GM23248 (cell line): ENCODE results near the gene UNC93A. TPM values are rescaled to one million over a fixed set of nuclear protein-coding genes. Genes with fewer than 3 reads are reported as not detected.

Source experiments
- DNase-seq: peaks from one replicate; pipeline ENCODE4 v3.0.0-alpha.2; 2015
- H2AFZ ChIP-seq: fragments of 200-600 bp; sonication (generic); 2 replicates; pipeline ENCODE4 v1.6.1; 2016; ENCODE audit warnings: antibody characterized with exemption
- H3F3A ChIP-seq: fragments of 200-600 bp; sonication (generic); 2 replicates; pipeline ENCODE4 v1.6.1; 2016; ENCODE audit warnings: mild to moderate bottlenecking, antibody characterized with exemption, mixed run types; ENCODE audit not compliant: insufficient read depth
- H3K27ac ChIP-seq: fragments of 200-600 bp; sonication (generic); 2 replicates; pipeline ENCODE4 v1.5.1; 2016; ENCODE audit warnings: mild to moderate bottlenecking
- H3K27me3 ChIP-seq: fragments of 200-600 bp; sonication (generic); replicated peaks from 2 replicates; pipeline ENCODE4 v1.6.1; 2016; ENCODE audit warnings: mild to moderate bottlenecking; ENCODE audit not compliant: insufficient read depth
- H3K36me3 ChIP-seq: fragments of 200-600 bp; sonication (generic); 2 replicates; pipeline ENCODE4 v1.6.1; 2016; ENCODE audit warnings: low read depth, mild to moderate bottlenecking
- H3K4me1 ChIP-seq: fragments of 200-600 bp; sonication (generic); 2 replicates; pipeline ENCODE4 v1.6.1; 2016; ENCODE audit warnings: mild to moderate bottlenecking; ENCODE audit not compliant: insufficient read depth
- H3K4me2 ChIP-seq: fragments of 200-600 bp; sonication (generic); one replicate; pipeline ENCODE4 v1.6.1; 2016; ENCODE audit warnings: mild to moderate bottlenecking; ENCODE audit not compliant: unreplicated experiment
- H3K4me3 ChIP-seq: fragments of 200-600 bp; sonication (generic); 2 replicates; pipeline ENCODE4 v1.5.1; 2016; ENCODE audit warnings: mild to moderate bottlenecking
- H3K79me2 ChIP-seq: fragments of 200-600 bp; sonication (generic); 2 replicates; pipeline ENCODE4 v1.6.1; 2016; ENCODE audit warnings: mild to moderate bottlenecking; ENCODE audit not compliant: insufficient read depth
- H3K9ac ChIP-seq: fragments of 200-600 bp; sonication (generic); 2 replicates; pipeline ENCODE4 v1.6.1; 2016; ENCODE audit warnings: mild to moderate bottlenecking
- H3K9me2 ChIP-seq: fragments of 200-600 bp; sonication (generic); 2 replicates; pipeline ENCODE4 v1.6.1; 2016; ENCODE audit warnings: mixed run types, mild to moderate bottlenecking, moderate library complexity; ENCODE audit not compliant: insufficient read depth
- H3K9me3 ChIP-seq: fragments of 200-600 bp; sonication (generic); one replicate; pipeline ENCODE4 v1.6.1; 2017; ENCODE audit warnings: low read depth
- H4K20me1 ChIP-seq: fragments of 200-600 bp; sonication (generic); 2 replicates; pipeline ENCODE4 v1.6.0; 2016; ENCODE audit not compliant: insufficient read depth
- EZH2 ChIP-seq: fragments of 200-600 bp; sonication (generic); IDR thresholded peaks from 2 replicates; pipeline ENCODE4 v1.6.1; 2018; ENCODE audit warnings: antibody characterized with exemption, mild to moderate bottlenecking; ENCODE audit not compliant: insufficient read depth, poor library complexity, severe bottlenecking
- EZH2phosphoT487 ChIP-seq: fragments of 200-600 bp; sonication (generic); IDR thresholded peaks from 2 replicates; pipeline ENCODE4 v1.6.1; 2018; ENCODE audit warnings: antibody characterized with exemption, moderate library complexity, mild to moderate bottlenecking, low read depth; ENCODE audit not compliant: insufficient read depth
- WGBS, 2 experiments: methylation state at CpG; one replicate each; pipeline ENCODE4 v1.1.6; 2015 to 2017; ENCODE audit warnings: low lambda C conversion rate in 2 of 2, low coverage in 1 of 2; ENCODE audit errors: missing lambda C conversion rate in 2 of 2; 5-methylcytosine and 5-hydroxymethylcytosine counted together
- in situ Hi-C: fragments of 300-500 bp; cut with MboI; formaldehyde crosslinking; loops from 2 replicates; pipeline ENCODE4 v1.15.0; 2020
- polyA plus RNA-seq: library from polyadenylated mRNA; unstranded; fragments of >200 nt; fragmentation: Nextera tagmentation; extraction: Ambion mirVana; gene quantifications from 2 replicates; pipeline ENCODE4 v1.2.1, GENCODE V29; 2016
- total RNA-seq: library from RNA; depleted of rRNA; stranded (reverse); fragments of >200 nt; shearing (Covaris generic); gene quantifications from 2 replicates; pipeline ENCODE4 v1.2.3, GENCODE V29; 2014

UNC93A gene
- total and polyA plus RNA-seq, 2 experiments from 2014 or later, result not detected

DNA sequence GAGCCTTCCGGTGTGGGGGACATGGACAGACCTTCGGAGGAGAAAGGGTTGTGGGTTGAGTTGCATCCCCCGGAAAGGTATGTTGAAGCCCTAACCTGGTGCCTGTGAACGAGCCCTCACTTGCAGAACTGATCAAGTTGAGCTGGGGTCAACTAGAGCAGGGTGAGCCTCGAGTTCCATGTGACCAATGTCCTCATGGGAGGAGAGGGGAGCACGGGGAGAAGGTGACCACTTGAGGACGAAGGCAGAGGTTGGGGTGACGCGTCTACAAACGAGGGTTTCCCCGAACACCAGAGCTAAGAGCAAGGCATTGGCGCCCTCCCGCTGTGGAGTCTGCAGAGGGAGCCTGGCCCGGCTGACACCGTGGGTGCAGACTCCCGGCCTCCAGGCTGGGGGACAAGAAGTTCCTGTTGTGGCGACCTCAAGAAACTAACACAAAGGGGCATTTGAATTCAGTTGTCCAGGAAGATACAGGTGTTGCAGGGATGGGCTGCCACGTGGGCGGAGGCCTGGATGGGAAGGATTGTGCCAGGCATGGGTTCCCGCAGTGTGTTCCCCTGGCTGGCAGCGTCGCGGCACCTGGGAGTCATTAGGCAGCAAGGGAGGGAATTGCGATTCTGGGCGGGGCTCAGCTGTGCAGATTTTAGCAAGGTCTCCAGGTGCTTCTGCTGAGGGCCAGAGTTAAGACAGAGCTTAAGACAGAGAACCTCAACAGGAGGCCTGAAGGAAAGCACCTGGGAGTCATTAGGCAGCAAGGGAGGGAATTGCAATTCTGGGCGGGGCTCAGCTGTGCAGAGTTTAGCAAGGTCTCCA lies 20.4 kb upstream of the UNC93A start:
- DNase-seq, result no peak
- Histone ChIP-seq H3K4me3 (no peak overlapping the region), H3K9me3 (no peaks in the 10 kb centered on the region), H3K9me2 (no peaks in the 10 kb centered on the region), H4K20me1 (no peaks in the 10 kb centered on the region), H3K4me2 (no peak overlapping the region), H3K9ac (no peak overlapping the region), H3K36me3 (no peaks in the 10 kb centered on the region), H2AFZ (no peak overlapping the region), H3F3A (no peaks in the 10 kb centered on the region), H3K27me3 (no peaks in the 10 kb centered on the region), H3K79me2 (no peaks in the 10 kb centered on the region), H3K4me1 (no peaks in the 10 kb centered on the region), H3K27ac (no peak overlapping the region)
- TF ChIP-seq EZH2phosphoT487 (no peak), EZH2 (no peak)
- in situ Hi-C loops, result no loop called here
- 43 to 45% methylated on average over 26 of the region's 26 CpGs for WGBS, 2 experiments

DNA sequence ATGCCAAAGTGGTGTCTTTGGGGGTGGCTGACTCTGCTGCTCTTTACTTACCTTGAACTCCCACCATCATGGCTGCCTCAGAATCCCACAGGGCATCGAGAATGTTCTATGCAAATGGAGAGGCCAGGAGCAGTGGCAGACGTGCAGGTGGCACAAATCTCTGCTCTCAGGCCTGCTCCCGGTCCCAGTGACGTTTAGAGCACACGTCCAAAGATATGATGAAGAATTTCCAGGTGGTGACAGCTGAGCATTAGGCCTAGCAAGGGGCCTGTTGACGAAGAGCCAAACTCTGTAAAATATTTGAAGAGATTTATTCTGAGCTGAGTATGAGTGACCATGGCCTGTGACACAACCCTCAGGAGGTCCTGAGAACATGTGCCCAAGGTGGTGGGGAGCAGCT lies 19.0 kb upstream of the UNC93A start:
- Histone ChIP-seq H2AFZ (no peak overlapping the region), H3F3A (no peaks in the 10 kb centered on the region), H3K9ac (no peak overlapping the region), H3K27me3 (no peaks in the 10 kb centered on the region), H3K4me1 (no peaks in the 10 kb centered on the region), H4K20me1 (no peaks in the 10 kb centered on the region), H3K4me3 (no peak overlapping the region), H3K9me2 (no peaks in the 10 kb centered on the region), H3K79me2 (no peaks in the 10 kb centered on the region), H3K36me3 (no peaks in the 10 kb centered on the region), H3K27ac (no peak overlapping the region), H3K4me2 (no peak overlapping the region), H3K9me3 (no peaks in the 10 kb centered on the region)
- TF ChIP-seq EZH2 (no peak), EZH2phosphoT487 (no peak)
- in situ Hi-C loops, result no loop called here
- WGBS, 2 experiments, result 17 to 25% methylated on average over 6 of the region's 6 CpGs
- no peak for DNase-seq

- Histone ChIP-seq H3K4me3 (no peak overlapping the region), H3K36me3 (no peaks in the 10 kb centered on the region), H3K27ac (no peak overlapping the region), H3K79me2 (no peaks in the 10 kb centered on the region), H3K4me1 (no peaks in the 10 kb centered on the region), H3K9me2 (no peaks in the 10 kb centered on the region), H3K9ac (no peak overlapping the region), H3K27me3 (no peaks in the 10 kb centered on the region), H3F3A (no peaks in the 10 kb centered on the region), H3K9me3 (no peaks in the 10 kb centered on the region), H2AFZ (no peak overlapping the region), H4K20me1 (no peaks in the 10 kb centered on the region), H3K4me2 (no peak overlapping the region)
- TF ChIP-seq EZH2 (no peak), EZH2phosphoT487 (no peak)
- in situ Hi-C loops, result no loop called here
- DNase-seq, result no peak
- WGBS, 2 experiments, result 26 to 30% methylated on average over 11 of the region's 11 CpGs
These were observed 18.3 kb upstream of the UNC93A start for GRCh38 chr6:167272696-167273379.

DNA sequence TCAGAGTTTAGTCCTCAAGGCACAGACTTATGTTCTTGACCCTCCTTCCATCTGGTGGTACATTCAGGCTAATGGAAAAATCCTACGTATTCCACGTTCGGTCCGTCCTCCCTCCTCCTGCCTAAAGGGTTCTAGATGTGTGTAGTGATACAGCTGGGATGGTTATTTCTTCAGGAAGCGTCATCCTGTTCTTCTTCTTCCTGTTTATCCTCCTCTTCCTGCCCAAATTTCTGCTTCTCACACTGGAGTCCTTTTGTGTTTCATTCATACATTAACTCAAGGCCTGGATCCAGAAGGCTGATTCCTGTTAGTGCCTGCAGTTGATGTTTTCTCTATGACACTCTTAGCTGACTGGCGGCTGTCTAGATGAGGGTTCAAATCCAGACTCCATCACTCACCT lies 16.8 kb upstream of the UNC93A start:
- H3K9me2 ChIP-seq, result no peaks in the 10 kb centered on the region
- no peak overlapping the region for H2AFZ ChIP-seq
- H3K36me3 ChIP-seq, result no peaks in the 10 kb centered on the region
- H3F3A ChIP-seq, result no peaks in the 10 kb centered on the region
- H3K79me2 ChIP-seq, result no peaks in the 10 kb centered on the region
- no peaks in the 10 kb centered on the region for H4K20me1 ChIP-seq
- H3K4me1 ChIP-seq, result no peaks in the 10 kb centered on the region
- no peak overlapping the region for H3K4me3 ChIP-seq
- in situ Hi-C loops, result no loop called here
- H3K4me2 ChIP-seq, result no peak overlapping the region
- TF ChIP-seq EZH2, result no peak
- no peak for TF ChIP-seq EZH2phosphoT487
- H3K9ac ChIP-seq, result no peak overlapping the region
- 45 to 48% methylated on average over 6 of the region's 6 CpGs for WGBS, 2 experiments
- no peak overlapping the region for H3K27ac ChIP-seq
- no peaks in the 10 kb centered on the region for H3K9me3 ChIP-seq
- no peaks in the 10 kb centered on the region for H3K27me3 ChIP-seq
- no peak for DNase-seq
